ENCODE results near the gene PLA2G5.

PLA2G5 gene

DNA sequence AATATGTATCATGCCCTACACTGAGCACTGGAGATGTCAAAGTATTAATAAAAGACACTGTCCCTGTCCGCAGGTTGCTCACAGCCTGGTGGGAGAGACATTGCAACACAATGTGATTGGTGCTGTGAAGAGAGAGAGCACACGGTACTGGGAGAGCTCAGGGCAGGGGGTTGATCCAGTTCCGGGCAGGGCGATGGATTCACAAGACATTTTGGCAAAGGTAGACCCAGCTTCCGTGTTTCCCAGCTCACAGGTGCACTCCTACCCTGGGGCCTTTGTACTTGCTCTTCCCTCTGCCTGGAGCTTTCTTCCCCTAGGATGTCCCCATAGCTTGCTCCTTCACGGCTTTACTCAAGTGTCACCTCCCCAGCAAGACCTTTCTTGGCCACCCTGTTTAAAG, 1.4 kb downstream of the PLA2G5 start:
- Histone ChIP-seq H3K4me3 (ENCODE audit: low read length) (no peak overlapping the region), H3K9ac (ENCODE audit: low read length) (no peak overlapping the region), H3K27me3 (ENCODE audit: control insufficient read depth, insufficient read depth, low read length) (no peaks in the 10 kb centered on the region), H3K27ac (ENCODE audit: low read length) (no peak overlapping the region), H3K4me1 (ENCODE audit: control insufficient read depth, low read depth, low read length) (no peaks in the 10 kb centered on the region), H3K36me3 (ENCODE audit: control insufficient read depth, low read depth, low read length) (no peaks in the 10 kb centered on the region), H3K9me3 (ENCODE audit: control insufficient read depth, low read depth, low read length) (no peaks in the 10 kb centered on the region)

DNA sequence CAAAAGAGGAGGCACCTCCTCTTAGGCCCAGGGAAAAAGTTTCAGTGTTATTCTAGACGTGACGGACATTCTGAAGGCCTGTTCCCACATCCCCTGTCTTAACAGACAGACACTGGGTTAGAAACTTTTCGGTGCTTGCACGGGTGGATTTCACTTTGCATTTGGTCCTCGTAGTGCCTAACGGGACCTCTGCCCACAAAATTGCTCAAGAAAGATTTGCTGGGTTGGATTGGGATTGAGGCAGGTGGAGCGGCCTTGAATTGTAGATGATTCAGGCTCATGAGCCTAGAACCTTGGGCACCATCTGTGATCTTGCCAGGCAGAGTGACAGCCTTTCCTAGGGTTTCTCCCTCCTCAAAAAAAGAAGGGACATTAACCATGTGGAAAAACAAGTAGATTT, 2.8 kb downstream of the PLA2G5 start:
- no peaks in the 10 kb centered on the region for H3K4me1 ChIP-seq (ENCODE audit: control insufficient read depth, low read depth, low read length)
- H3K9me3 ChIP-seq (ENCODE audit: control insufficient read depth, low read depth, low read length): no peaks in the 10 kb centered on the region
- no peak overlapping the region for H3K9ac ChIP-seq (ENCODE audit: low read length)
- no peak overlapping the region for H3K27ac ChIP-seq (ENCODE audit: low read length)
- H3K4me3 ChIP-seq (ENCODE audit: low read length): no peak overlapping the region
- no peaks in the 10 kb centered on the region for H3K36me3 ChIP-seq (ENCODE audit: control insufficient read depth, low read depth, low read length)
- no peaks in the 10 kb centered on the region for H3K27me3 ChIP-seq (ENCODE audit: control insufficient read depth, insufficient read depth, low read length)

DNA sequence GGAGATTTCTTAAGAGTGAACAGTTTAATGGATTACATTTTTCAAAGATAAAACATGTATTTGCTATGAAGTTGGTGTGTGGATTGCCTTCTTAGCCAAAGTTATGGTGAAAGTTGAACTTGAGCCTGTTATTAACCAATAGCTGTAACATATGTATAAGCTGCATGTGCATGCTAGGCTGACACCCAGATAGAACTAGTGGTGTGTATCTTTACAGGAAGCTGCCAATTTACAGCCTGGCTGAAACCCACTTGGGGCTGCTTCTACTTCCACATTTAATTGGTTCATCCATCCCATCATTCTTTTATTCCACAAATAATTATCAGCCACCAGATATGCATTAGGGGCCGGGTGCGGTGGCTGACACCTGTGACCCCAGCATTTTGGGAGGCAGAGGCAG, 3.3 kb downstream of the PLA2G5 start:
- no peak overlapping the region for H3K27ac ChIP-seq (ENCODE audit: low read length)
- no peaks in the 10 kb centered on the region for H3K36me3 ChIP-seq (ENCODE audit: control insufficient read depth, low read depth, low read length)
- no peaks in the 10 kb centered on the region for H3K9me3 ChIP-seq (ENCODE audit: control insufficient read depth, low read depth, low read length)
- H3K4me3 ChIP-seq (ENCODE audit: low read length): no peak overlapping the region
- no peaks in the 10 kb centered on the region for H3K4me1 ChIP-seq (ENCODE audit: control insufficient read depth, low read depth, low read length)
- no peaks in the 10 kb centered on the region for H3K27me3 ChIP-seq (ENCODE audit: control insufficient read depth, insufficient read depth, low read length)
- H3K9ac ChIP-seq (ENCODE audit: low read length): no peak overlapping the region

DNA sequence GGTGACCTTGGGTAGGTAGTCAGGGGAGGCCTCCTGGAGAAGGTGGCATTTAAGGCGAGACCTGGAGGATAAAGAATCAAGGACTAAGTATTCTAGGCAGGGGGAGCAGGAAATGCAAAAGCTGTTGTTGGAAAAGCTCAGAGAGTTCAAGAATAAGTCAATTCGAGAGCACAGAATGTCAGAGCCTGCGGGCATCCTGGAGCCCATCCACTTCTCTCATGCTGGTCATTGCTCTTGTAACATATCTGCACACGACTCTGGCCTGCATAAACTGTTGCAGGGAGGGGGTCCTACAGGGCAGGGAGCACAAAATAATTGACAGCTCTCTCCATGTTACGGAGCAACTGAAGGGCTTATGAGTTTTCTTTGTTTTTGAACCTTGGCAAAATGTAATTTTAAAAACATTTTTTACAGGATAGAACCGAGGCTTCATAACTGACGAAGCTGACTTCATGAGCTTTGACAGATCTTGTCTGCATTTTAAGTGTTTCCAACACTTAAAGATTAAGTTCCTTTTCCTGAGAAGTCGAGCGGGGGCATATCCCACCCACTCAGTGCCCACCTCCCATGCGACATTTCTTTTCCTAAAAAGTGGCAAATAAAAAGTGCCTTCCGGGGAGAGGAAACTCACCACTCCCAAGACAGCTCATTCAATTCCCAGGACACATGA, 4.2 kb downstream of the PLA2G5 start:
- Histone ChIP-seq H3K36me3 (ENCODE audit: control insufficient read depth, low read depth, low read length) (no peaks in the 10 kb centered on the region), H3K9me3 (ENCODE audit: control insufficient read depth, low read depth, low read length) (no peaks in the 10 kb centered on the region), H3K4me1 (ENCODE audit: control insufficient read depth, low read depth, low read length) (no peaks in the 10 kb centered on the region), H3K27ac (ENCODE audit: low read length) (no peak overlapping the region), H3K27me3 (ENCODE audit: control insufficient read depth, insufficient read depth, low read length) (no peaks in the 10 kb centered on the region), H3K4me3 (ENCODE audit: low read length) (no peak overlapping the region), H3K9ac (ENCODE audit: low read length) (no peak overlapping the region)

DNA sequence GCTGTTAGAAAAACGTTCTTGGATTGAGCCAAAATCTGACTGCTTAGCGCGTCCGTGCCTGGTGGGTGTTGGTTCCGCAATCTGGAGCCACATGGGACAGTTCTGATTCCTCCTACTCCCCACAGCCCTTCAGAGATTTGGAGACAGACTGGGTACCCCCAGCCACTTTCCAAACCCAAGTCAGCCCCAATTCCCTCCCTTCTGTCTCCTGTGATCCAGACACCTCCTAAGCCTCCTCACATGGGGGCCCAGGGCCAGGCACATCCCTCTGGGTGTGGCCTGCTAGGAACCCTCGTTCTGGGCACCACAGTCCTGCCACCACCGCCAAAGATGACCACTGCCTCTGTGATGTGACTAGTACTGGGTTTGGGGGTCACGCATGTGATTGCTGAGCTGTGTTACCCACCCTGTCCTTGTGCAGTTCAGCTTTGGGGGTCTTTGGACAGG, 4.8 kb downstream of the PLA2G5 start:
- Histone ChIP-seq H3K27me3 (ENCODE audit: control insufficient read depth, insufficient read depth, low read length) (no peaks in the 10 kb centered on the region), H3K4me1 (ENCODE audit: control insufficient read depth, low read depth, low read length) (no peaks in the 10 kb centered on the region), H3K36me3 (ENCODE audit: control insufficient read depth, low read depth, low read length) (no peaks in the 10 kb centered on the region), H3K4me3 (ENCODE audit: low read length) (no peak overlapping the region), H3K9me3 (ENCODE audit: control insufficient read depth, low read depth, low read length) (no peaks in the 10 kb centered on the region), H3K9ac (ENCODE audit: low read length) (no peak overlapping the region), H3K27ac (ENCODE audit: low read length) (no peak overlapping the region)

DNA sequence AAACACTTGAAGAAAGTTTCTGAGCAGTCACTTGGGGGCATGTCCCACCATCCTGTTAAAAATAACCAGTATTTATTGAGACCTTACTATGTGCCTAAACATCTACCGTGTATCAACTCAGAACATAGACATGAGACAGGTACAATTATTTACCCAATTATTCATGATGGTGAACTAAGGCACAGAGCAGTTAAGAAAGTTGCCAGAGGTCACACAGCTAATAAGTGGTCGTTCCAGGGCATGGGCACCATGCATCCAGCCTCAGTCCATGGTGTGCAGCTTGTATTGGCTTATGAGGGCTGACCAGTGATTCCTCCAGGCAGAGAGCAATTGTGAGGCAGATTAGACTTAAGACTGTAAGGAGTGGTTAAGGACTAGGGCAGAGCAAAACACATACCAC, 5.4 kb downstream of the PLA2G5 start:
- no peaks in the 10 kb centered on the region for H3K27me3 ChIP-seq (ENCODE audit: control insufficient read depth, insufficient read depth, low read length)
- H3K4me1 ChIP-seq (ENCODE audit: control insufficient read depth, low read depth, low read length): no peaks in the 10 kb centered on the region
- H3K9me3 ChIP-seq (ENCODE audit: control insufficient read depth, low read depth, low read length): no peaks in the 10 kb centered on the region
- H3K4me3 ChIP-seq (ENCODE audit: low read length): no peak overlapping the region
- no peaks in the 10 kb centered on the region for H3K36me3 ChIP-seq (ENCODE audit: control insufficient read depth, low read depth, low read length)
- H3K9ac ChIP-seq (ENCODE audit: low read length): no peak overlapping the region
- H3K27ac ChIP-seq (ENCODE audit: low read length): no peak overlapping the region

DNA sequence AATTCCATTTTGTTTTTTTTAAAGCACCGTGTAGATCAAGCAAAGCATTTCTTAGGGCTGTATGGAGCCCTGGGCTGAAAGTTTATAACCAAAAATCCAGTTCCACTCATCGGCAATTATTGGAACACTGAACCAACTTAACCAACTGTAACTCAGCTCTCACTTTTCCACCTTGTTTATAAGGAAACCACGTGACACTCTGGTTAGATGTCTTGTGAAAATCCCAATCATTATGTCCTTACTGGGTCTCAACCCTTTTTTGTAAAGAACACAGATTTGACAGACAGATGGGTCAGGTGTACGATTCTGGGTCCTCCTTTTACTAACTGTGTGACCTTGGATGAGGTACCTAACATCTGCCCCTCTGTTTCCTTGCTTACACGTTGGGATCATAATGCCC, 6.2 kb downstream of the PLA2G5 start:
- H3K4me1 ChIP-seq (ENCODE audit: control insufficient read depth, low read depth, low read length): no peaks in the 10 kb centered on the region
- no peaks in the 10 kb centered on the region for H3K9me3 ChIP-seq (ENCODE audit: control insufficient read depth, low read depth, low read length)
- H3K27me3 ChIP-seq (ENCODE audit: control insufficient read depth, insufficient read depth, low read length): no peaks in the 10 kb centered on the region
- H3K4me3 ChIP-seq (ENCODE audit: low read length): no peak overlapping the region
- H3K27ac ChIP-seq (ENCODE audit: low read length): no peak overlapping the region
- no peaks in the 10 kb centered on the region for H3K36me3 ChIP-seq (ENCODE audit: control insufficient read depth, low read depth, low read length)
- H3K9ac ChIP-seq (ENCODE audit: low read length): no peak overlapping the region

DNA sequence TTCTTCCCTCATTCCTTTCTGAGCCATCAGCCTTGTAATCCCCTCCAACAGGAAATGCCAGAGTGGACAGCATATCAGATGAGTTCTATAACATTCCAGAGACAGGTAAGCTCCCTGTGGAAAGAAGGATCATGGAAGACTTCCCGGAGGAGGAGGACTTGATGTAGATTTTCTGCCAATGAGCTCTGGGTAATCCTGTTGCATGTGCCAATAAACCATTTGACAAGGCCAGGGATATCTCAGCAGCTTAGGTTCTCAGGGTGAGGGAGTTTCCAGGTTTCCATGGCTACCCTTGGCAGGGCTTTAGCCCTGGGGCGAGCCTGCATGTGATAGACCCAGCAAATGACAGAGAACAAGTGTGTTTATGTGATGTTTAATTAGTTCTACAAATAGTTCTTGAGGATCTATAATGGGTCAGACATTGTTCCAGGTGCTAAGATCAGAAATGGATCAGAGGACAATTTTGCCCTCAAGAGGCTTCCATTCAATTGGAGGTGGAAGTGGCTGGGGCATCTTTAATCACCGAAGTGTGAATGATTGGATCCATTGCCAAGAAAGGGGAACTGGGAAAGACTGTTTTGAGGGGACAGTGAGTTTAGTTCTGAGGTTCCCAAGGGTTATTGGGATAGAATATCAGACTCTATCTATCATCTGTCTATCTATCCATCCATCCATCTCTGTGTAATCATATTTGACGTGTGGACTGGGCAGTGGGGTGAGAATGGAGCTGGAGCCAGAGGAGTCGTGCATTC, 6.9 kb downstream of the PLA2G5 start:
- no peaks in the 10 kb centered on the region for H3K27me3 ChIP-seq (ENCODE audit: control insufficient read depth, insufficient read depth, low read length)
- no peaks in the 10 kb centered on the region for H3K9me3 ChIP-seq (ENCODE audit: control insufficient read depth, low read depth, low read length)
- H3K27ac ChIP-seq (ENCODE audit: low read length): no peak overlapping the region
- no peaks in the 10 kb centered on the region for H3K4me1 ChIP-seq (ENCODE audit: control insufficient read depth, low read depth, low read length)
- H3K9ac ChIP-seq (ENCODE audit: low read length): no peak overlapping the region
- no peak overlapping the region for H3K4me3 ChIP-seq (ENCODE audit: low read length)
- H3K36me3 ChIP-seq (ENCODE audit: control insufficient read depth, low read depth, low read length): no peaks in the 10 kb centered on the region

DNA sequence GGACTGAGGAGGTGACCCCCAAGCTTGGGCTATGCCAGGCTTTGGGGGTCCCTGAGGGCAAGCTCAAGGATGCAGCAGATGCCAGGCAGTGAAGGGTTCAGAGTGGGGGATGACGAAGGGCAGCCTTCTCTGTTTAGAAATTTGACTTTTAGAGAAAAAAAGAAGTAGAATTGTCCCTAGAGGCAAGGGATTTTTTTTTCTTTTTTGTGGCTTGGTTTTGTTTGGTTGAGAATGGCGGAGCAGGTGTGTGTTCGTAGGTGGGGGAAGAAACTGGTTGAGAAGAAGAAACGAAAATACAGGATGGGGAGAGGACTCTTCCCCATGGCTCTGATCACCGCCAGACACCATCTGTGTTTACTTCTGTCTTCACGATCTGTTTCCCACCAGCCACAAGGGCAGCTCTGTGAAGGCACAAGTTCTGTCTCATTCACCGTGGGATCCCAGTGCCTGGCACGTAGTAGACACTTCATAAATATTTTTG, 8.2 kb downstream of the PLA2G5 start:
- H3K27me3 ChIP-seq (ENCODE audit: control insufficient read depth, insufficient read depth, low read length): no peaks in the 10 kb centered on the region
- H3K9ac ChIP-seq (ENCODE audit: low read length): no peak overlapping the region
- no peaks in the 10 kb centered on the region for H3K36me3 ChIP-seq (ENCODE audit: control insufficient read depth, low read depth, low read length)
- H3K4me1 ChIP-seq (ENCODE audit: control insufficient read depth, low read depth, low read length): no peaks in the 10 kb centered on the region
- H3K9me3 ChIP-seq (ENCODE audit: control insufficient read depth, low read depth, low read length): no peaks in the 10 kb centered on the region
- no peak overlapping the region for H3K27ac ChIP-seq (ENCODE audit: low read length)
- no peak overlapping the region for H3K4me3 ChIP-seq (ENCODE audit: low read length)

DNA sequence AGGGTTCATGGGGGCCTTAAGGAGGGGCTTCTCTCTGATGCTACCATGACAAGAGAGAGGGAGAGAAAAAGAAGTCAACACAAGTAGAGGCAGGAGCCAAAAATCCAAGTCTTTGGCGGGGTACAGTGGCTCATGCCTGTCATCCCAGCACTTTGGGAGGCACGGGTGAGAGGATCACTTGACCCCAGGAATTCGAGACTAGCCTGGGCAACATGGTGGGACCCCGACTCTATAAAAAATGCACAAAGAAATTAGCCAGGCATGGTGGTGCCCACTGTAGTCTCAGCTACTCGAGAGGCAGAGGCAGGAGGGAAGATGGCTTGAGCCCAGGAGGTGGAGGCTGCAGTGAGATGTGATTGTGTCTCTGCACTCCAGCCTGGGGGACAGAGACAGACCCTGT, 8.7 kb downstream of the PLA2G5 start:
- Histone ChIP-seq H3K4me1 (ENCODE audit: control insufficient read depth, low read depth, low read length) (no peaks in the 10 kb centered on the region), H3K27ac (ENCODE audit: low read length) (no peak overlapping the region)

DNA sequence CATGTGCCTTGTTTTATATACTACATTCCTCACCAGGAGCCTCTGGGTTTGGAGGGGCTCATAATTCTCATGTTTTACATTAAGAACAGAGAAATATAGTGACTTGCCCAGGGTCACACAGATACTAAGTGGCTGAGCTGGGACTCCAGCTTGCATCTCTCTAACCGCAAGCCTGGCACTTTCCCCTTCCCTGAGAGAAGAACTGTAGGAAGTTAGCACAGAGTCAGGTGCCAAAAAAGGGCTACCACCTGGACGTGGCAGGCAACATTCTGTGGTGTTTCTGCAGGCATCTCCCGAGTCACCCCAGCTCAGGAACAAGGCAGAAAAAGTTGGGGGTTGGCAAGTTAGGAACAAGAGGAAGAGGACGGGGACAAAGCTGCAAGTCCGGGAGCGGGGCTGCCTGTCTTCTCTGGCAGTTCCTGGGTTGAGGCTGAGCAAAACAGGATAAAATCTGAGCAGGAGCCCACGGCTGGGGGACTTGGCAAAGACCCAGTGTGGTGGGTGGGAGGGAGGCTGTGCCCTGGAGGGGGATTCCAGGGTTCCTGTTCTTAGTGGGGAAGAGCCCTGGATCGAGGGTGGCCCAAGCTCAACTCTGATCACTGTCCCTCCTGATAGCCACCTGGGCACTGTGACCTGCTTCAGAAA, 9.8 kb downstream of the PLA2G5 start:
- Histone ChIP-seq H3K9me3 (ENCODE audit: control insufficient read depth, low read depth, low read length) (no peaks in the 10 kb centered on the region), H3K4me1 (ENCODE audit: control insufficient read depth, low read depth, low read length) (no peaks in the 10 kb centered on the region), H3K36me3 (ENCODE audit: control insufficient read depth, low read depth, low read length) (no peaks in the 10 kb centered on the region), H3K27ac (ENCODE audit: low read length) (no peak overlapping the region), H3K4me3 (ENCODE audit: low read length) (no peak overlapping the region), H3K27me3 (ENCODE audit: control insufficient read depth, insufficient read depth, low read length) (no peaks in the 10 kb centered on the region), H3K9ac (ENCODE audit: low read length) (no peak overlapping the region)

More for the DNA sequence above, 8.7 kb downstream of the PLA2G5 start:
- Histone ChIP-seq H3K36me3 (ENCODE audit: control insufficient read depth, low read depth, low read length) (no peaks in the 10 kb centered on the region), H3K27me3 (ENCODE audit: control insufficient read depth, insufficient read depth, low read length) (no peaks in the 10 kb centered on the region), H3K9me3 (ENCODE audit: control insufficient read depth, low read depth, low read length) (no peaks in the 10 kb centered on the region), H3K9ac (ENCODE audit: low read length) (no peak overlapping the region), H3K4me3 (ENCODE audit: low read length) (no peak overlapping the region)
